HG02970 (cell line): ENCODE results near the gene SLC49A3.
"Not testable (repeated sequence)": the region's sequence is repeated elsewhere in the genome, so short reads cannot be mapped to it uniquely, and the experiment has no call there.

ENCODE experiments used
- ATAC-seq: cut with Tn5 transposase; IDR thresholded peaks from one replicate; pipeline ENCODE4 v1.9.1; 2021; ENCODE audit warnings: mild to moderate bottlenecking, moderate library complexity, moderate number of reproducible peaks; ENCODE audit not compliant: unreplicated experiment, low FRiP score

The SLC49A3 gene

GRCh38 chr4:722851-723360 is 34.0 kb upstream of the SLC49A3 start:
- no peak for ATAC-seq

DNA sequence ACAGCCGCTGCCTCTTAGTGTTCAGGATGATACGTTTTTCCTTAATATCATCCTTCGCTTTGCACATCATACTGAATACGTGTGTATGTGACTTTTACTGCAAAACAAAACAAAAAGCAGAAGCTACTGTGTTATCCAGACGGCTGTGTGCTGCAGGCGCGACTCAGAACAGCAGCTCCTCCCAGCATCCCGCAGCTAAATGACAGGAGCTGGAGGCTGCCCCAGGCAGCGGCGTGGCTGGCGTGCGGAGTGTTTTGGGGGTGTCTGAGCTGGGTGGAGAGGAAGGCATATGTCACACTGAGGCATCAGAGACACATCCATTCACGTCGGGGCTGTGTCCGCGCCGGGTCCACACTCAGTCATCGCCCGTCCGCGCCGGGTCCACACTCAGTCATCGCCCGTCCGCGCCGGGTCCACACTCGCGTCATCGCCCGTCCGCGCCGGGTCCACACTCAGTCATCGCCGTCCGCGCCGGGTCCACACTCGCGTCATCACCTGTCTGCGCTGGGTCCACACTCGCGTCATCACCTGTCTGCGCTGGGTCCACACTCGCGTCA is 33.3 kb upstream of the SLC49A3 start:
- no peak for ATAC-seq

DNA sequence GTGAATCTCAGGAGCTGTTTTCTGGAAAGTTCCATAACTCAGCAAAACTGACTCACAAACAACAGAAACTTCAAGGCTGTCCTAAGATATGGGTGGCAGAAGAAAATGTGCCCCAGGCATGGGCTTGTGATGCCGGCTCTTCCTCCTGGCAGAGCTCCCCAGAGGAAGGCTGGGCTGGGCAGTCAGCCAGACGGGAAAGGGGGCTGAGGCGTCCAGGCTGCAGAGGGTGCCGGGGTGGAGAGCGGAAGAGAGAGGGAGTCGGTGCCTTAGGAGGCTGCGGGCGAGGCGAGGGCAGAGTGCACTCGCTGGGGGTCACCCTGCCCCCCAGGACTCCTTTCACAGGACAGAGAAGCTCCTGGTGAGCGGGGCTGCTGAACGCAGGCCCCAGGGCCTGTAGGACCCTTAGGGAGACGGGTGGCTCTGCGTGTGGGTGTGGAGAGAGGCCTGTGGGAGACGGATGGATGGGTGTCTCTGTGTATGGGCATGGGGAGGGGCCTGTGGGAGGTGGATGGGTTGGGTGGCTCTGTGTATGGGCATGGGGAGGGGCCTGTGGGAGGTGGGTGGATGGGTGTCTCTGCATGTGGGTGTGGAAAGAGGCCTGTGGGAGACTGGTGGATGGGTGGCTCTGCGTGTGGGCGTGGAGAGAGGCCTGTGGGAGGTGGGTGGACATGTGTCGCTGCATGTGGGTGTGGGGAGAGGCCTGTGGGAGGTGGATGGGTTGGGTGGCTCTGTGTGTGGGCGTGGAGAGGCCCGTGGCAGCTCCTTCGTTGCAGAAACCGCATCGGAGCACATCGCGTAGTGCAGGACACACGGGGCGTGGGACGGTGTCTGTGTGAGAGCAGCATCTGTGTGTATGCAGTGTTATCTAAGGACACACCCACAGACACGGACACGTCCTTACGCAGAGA is 32.6 kb upstream of the SLC49A3 start:
- ATAC-seq = no peak

DNA sequence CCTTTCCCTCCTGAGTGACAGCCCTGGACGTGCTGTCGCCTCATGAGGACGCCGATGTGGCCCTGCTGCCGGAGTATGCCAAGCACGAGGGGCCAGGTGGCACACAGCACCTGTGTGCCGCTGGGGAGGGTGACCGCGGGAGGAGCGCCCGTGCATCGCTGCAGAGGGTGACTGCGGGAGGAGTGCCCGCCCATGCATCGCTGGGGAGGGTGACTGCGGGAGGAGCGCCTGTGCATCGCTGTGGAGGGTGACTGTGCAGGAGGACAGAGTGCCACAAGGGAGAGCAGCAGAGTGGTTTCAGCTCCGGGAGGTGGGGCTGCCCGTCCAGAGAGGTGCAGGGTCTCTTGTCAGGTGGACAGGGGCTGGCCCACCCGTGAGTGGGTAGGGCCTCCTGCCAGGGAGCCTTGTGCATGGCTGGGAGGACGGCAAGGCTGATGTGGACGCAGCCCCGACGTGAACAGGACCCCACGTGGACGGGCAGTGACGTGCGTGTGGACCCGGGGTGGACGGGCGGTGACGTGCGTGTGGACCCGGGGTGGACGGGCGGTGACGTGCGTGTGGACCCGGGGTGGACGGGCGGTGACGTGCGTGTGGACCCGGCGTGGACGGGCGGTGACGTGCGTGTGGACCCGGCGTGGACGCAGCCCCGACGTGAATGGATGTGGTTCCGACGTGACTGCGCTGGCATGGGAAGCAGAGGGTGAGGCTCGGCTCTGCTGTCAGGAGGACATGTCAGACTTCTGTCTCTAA is 31.3 kb upstream of the SLC49A3 start:
- ATAC-seq = no peak

GRCh38 chr4:718460-718859 is 29.5 kb upstream of the SLC49A3 start:
- no peak for ATAC-seq

GRCh38 chr4:717601-718320 is 28.8 kb upstream of the SLC49A3 start:
- no peak for ATAC-seq

DNA sequence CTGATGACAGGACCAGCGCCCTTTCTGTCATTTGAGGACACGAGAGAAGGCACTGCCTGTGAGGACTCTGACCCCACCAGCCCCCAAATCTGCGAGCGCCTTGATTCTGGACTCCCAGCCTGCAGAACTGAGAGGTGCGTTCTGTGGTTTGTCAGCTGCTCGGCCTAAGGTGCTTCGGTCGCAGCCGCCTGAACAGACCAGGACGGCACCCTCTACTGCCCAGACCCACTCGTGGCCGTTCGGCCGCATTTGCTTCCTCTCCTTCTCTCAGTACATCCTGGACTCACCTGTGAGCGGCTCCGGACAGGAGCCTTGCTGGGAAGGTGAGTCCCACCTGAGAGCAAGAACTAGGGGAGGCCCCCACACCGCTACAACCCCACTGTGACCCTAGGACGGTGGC is 25.1 kb upstream of the SLC49A3 start:
- ATAC-seq = no peak

DNA sequence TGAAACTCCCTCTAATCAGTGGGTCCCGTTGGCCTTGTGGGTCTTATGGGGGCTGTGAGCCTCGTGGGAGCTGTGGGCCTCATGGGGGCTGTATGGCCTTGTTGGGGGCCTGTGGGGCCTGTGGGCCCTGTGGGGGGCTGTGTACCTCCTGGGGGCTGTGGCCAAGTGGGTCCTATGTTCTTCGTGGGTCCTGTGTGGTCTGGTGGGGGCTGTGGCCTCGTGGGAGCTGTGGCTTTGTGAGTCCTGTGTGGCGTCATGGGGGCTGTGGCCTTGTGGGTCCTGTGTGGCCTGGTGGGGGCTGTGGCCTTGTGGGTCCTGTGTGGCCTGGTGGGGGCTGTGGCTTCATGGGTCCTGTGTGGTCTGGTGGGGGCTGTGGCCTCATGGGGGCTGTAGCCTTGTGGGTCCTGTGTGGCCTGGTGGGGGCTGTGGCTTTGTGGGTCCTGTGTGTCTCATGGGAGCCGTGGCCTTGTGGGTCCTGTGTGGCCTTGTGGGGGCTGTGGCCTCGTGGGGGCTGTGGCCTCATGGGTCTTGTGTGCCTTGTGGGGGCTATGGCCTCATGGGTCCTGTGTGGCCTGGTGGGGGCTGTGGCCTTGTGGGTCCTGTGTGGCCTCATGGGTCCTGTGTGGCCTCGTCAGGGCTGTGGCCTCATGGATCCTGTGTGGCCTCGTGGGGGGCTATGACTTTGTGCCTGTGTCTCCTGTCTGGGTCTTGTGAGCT is 24.1 kb upstream of the SLC49A3 start:
- no peak for ATAC-seq

DNA sequence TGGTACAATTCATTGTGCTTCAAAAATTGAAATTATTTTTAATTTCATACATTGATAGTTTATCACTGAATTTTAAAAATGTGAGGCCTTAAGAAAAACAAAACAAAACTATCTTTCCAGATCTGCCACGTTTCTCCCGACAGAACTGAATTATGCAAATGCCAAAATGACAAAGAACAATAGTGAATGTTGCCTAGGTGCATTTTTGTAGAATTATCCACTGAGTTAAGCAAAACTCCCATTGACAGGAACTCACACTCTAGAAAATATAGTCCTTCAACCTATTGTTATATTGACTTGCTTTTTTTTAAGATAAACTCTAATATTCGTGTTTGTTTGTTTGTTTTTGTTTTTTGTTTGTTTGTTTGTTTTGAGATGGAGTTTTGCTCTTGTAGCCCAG is 23.1 kb upstream of the SLC49A3 start:
- no peak for ATAC-seq

DNA sequence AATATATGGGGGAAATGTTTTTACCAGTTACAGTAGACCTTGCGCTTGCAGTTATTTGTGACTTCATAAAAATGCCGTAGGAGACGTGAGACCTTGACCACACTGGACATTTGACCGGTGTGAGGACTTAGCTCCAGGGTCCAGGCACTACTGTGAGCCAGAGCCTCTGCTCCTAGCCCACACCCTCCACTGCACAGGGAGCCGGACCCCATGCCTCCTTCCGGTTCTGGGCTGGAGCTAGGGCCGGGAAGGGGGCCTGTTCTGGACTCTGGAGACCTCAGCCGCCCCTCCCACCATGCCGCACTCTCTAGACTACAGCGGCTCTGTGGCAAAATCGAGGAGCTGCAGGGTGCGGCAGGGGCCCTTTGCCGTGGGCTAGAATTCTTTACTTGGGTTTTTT is 22.0 kb upstream of the SLC49A3 start:
- no peak for ATAC-seq

DNA sequence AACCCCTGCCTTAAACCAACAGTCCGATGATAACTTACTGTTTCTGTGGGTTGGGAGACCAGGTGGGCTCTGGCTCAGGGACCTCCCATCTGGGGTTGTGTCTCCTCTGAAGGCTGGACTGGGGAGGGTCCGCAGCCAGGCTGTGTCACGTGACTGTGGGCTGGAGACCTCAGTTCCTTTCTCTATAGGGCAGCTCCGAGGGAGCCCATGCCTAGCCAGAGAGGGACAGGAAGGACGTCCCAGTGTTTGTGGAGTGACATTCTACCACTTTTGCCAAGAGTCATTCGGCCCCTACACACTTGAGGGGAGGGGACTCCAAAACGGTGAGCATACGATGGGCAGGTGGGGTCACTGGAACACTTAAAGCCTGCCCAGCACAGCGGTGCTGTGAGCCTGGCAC is 21.2 kb upstream of the SLC49A3 start:
- no peak for ATAC-seq

DNA sequence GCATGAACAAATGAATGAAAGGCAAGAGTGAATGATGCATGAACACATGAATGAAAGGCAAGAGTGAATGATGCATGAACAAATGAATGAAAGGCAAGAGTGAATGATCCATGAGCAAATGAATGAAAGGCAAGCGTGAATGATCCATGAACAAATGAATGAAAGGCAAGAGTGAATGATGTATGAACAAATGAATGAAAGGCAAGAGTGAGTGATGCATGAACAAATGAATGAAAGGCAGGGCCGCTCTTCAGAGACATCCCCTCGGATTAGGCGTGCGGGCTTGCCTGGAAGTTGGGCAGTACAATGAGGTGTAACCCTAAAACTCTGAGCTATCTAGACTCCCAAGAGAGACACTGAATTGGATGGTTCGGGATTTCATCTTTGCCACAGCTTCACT is 20.4 kb upstream of the SLC49A3 start:
- no peak for ATAC-seq

DNA sequence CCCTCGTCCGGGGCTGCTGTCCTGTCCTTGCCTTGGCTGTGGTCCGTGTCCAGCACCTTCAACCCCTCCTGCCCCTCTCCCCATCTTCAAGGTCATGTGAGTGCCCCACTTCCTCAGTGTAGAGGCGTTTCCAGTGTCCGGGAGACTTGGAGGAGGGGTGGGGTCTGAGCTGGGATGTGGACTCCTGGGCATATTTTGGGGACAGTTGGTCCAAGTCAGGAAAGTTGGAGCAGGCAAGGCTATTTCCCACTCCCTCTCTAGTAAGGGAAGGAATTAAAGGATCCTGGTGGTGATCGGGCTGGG is 19.6 kb upstream of the SLC49A3 start:
- no peak for ATAC-seq

GRCh38 chr4:707929-708630 is 19.1 kb upstream of the SLC49A3 start:
- no peak for ATAC-seq

DNA sequence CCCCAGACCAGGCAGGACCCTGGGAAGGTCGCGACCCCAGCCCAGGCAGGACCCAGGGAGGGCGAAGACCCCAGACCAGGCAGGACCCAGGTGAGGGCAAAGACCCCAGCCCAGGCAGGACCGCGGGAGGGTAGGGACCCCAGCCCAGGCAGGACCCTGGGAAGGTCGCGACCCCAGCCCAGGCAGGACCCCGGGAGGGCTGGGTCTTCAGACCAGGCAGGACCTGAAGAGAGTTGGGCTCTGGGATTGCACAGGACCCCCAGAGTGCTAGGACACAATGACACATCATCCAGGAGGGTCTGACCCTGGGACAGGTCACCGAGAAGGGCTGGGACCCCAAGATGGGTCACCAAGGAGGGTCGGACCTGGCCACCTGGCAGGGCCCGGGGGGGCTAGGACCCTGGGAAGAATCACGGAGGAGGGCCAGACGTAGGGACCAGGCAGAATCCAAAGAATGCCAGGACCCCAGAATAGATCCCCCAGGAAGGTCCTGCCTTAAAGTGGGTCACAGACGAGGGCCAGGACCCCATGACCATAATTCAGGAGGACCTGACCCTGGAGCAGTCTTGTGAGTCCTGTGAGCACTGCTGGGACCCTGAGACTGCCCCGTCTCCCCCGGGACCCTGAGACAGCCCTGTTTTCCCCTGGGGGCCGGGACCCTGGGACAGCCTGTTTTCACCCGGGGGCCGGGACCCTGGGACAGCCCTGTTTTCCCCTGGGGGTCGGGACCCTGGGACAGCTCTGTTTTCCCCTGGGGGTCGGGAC is 18.1 kb upstream of the SLC49A3 start:
- no peak for ATAC-seq

DNA sequence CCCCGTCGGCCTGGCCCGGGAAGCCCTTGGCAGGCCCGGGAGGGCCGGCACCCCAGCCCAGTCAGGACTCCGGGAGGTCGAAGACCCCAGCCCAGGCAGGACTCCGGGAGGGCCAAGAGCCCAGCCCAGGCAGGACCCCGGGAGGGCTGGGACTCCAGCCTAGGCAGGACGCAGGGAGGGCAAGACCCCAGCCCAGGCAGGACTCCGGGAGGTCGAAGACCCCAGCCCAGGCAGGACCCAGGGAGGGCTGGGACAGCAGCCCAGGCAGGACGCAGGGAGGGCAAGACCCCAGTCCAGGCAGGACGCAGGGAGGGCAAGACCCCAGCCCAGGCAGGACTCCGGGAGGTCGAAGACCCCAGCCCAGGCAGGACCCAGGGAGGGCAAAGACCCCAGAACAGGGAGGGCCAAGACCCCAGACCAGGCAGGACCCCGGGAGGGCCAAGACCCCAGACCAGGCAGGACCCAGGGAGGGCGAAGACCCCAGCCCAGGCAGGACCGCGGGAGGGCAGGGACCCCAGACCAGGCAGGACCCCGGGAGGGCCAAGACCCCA is 17.2 kb upstream of the SLC49A3 start:
- ATAC-seq = not testable (repeated sequence)

GRCh38 chr4:705278-706082 is 16.5 kb upstream of the SLC49A3 start, which contains the start of gene PCGF3:
Gene PCGF3 (plus strand): TSS chr4:705832. CDS start chr4:733681, 27,849 bp downstream.
- peak; percentile 92 for ATAC-seq

GRCh38 chr4:704971-705277 is 16.0 kb upstream of the SLC49A3 start:
- no peak for ATAC-seq
